Hematopoietic multipotent progenitor cell treated with erythropoietin and hydrocortisone succinate and interleukin-3 and kit ligand, for 17 days (in vitro differentiated cells): ENCODE data around the gene CORIN.
"Not testable (repeated sequence)": the region's sequence is repeated elsewhere in the genome, so short reads cannot be mapped to it uniquely, and the experiment has no call there.

Experiments used
- DNase-seq: peaks from one replicate; pipeline ENCODE4 v3.0.0-alpha.2; 2015; ENCODE audit warnings: low spot score

The CORIN gene

DNA sequence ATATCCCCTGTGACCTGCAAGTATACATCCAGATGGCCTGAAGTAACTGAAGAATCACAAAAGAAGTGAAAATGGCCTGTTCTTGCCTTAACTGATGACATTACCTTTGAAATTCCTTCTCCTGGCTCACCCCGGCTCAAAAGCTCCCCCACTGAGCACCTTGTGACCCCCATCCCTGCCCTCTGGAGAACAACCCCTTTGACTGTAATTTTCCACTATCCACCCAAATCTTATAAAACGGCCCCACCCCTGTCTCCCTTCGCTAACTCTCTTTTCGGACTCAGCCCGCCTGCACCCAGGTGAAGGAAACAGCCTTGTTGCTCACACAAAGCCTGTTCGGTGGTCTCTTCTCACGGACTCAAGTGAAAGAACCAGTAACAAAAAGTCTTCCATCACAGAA, 69.9 kb downstream of the CORIN start:
- DNase-seq: not testable (repeated sequence)

DNA sequence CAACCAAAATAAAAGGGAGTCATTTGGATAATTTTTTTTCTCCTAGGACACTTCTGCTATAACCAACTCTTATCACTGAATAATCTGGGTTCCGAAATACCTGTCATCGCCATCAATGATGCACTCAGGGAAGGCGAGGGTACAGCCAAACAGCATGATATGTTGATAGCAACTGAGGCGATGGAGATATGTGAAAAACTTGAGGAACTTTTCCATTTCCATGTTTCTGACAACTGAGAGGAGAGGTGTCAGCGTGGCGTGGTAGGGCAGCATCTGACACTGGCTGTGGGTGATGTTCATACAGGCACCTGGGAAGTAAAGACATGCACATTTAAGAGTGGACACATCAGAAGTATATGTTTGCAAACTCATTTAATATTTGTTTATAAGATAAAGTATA, 74.6 kb downstream of the CORIN start:
- no peak for DNase-seq

DNA sequence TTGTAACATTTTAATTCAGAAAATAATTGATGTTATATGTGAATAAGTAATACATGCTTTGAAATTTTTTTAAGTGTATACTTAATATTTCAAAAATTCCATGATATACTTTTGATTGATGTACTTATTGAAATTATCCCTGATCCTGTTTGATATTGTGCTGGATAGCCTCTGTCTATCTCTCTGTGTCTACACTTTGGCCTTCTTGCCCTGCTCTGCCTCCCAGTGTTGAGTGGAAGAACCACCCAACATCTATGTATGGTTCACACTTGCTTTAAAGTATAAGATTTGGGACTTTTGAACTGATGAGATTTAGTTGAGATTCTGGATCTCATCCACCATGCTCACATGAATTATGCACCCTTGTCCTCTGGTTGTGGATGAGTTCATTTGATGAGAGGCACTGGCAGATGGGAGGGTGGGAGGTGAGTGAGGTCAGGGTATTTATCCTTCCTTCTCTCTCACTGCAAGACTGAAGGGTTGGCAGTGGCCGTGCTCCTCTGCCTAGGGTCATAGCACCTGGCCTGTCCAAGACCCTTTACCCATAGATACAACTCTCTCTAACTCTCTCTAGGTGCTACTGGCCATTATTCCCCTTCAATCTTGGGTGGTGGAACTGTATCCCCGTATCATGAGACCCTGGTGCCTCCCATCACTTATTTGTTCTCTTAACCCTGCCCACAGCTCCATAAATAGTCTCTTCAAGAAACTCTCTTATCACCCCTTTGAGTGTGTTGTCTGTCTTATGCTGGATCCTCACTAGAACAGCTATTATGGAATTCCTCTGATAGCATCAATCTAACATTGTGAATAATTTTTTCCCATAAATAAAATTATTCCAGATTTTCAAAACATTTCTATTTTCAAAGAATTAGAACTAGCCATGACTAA, 75.2 kb downstream of the CORIN start:
- DNase-seq: no peak

DNA sequence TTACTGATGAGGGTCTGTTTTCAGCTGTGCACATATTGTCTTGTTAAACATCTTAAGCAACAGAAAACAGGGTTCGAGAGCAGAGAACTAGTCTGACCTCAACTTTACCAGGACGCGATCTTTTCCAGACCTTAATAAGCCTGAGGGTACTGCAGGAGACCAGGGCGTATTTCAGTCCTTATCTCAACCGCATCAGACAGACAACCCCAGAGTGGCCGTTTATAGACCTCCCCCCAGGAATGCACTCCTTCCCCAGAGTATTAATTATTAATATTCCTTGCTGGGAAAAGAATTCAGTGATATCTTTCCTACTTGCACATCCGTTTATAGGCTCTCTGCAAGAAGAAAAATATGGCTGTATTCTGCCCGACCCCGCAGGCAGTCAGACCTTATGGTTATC, 84.6 kb downstream of the CORIN start:
- not testable (repeated sequence) for DNase-seq

DNA sequence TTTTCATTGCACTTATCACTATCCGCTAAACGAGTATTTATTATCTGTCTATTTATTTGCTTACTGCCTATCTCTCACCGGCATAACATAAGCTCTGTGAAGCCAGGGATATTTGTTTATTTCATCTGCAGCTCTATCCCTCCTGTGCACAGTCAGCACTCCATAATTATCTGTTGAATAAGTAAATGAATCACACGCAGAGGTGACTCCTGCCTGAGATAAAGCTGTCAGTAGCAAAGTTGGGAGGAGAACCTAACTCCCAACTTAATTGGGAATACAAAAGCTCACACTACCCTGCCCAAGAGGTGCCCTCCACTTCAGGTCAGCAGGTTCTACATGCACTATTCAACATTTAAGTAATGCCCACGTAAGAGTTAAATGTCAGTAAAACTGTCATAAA, 85.7 kb downstream of the CORIN start:
- DNase-seq: no peak

DNA sequence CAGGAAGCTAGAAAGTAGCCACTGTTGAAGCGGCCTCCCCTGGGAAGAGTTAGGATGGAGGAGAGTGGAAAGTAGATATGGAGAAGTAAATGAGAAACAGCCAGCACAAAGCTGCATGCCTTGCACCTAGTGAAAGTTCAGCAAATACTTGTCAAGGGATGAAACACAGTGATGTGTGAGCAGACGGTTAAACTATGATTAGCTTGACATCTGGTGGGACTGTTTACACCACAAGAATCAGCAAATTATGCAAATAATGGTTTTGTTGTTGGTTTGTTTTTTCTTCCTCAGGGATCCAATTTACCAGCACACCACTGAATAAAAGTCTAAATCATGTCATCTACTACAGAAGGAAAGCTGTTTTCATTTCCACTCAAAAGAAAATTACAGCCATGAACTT, 87.1 kb downstream of the CORIN start:
- DNase-seq: no peak

DNA sequence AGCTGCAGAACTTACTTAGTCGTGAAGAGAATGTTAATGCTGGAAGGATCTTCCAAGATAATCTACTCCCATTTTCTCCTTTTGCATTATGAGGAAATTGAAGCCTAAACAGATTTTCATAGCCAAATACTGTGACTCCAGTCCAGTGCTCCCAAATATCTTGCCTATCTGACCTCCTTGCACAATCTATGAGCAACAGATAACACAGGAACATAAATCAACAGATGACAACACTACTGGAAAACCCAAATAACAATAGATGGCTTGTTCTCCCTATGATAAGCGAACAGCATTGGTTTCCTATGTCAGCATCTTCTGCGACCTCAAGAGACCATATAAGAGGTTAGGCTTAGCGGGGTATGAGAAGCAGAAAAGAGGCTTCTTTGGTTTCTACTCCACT, 88.0 kb downstream of the CORIN start:
- DNase-seq: no peak

DNA sequence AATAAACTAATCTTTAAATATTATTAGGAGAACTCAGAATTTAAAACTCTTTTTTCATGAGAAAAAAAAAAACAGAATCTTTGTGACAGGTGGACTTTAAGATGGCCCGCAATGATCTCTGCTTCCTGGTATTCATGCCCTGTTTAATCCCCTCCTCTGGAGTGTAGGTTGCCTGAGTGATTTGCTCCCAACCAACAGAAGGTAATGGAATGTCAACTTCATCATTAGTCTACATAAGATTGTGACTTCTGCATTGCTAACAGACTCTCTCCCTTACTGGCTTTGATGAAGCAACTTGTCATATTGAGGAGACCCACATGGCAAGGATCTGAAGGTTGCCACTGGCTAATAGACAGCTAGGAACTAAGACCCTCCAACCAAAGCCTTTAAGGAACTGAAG, 88.8 kb downstream of the CORIN start:
- DNase-seq: no peak

DNA sequence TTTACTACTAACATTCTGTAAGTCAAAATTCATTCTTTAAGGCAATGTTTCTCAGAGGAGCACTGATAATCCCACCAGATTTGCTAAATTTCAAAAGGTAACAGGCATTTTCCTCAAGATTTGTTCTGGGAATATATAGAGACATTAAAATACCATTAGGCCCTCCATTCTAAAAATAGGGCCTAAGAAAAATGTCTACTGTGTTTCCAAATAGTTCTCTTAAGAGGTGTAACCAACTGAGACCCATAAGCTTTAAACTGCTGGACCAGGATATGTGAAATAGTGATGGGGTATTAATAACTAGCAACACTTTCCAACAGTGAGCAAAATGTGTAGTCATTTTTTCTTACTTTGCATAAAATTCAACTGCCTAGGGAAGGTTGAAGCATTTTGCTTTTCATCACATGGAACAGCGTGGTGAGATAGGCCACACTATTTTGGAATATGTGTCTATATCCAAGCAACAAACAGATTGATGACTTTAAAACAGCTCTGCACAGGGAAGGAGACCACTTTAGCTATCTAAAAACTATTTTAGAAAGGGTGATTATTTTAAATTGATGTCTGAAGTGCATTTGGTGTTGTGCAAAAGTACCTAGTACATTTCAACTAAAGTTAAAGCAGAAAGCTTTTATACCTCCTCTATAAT, 89.9 kb downstream of the CORIN start:
- DNase-seq: no peak

DNA sequence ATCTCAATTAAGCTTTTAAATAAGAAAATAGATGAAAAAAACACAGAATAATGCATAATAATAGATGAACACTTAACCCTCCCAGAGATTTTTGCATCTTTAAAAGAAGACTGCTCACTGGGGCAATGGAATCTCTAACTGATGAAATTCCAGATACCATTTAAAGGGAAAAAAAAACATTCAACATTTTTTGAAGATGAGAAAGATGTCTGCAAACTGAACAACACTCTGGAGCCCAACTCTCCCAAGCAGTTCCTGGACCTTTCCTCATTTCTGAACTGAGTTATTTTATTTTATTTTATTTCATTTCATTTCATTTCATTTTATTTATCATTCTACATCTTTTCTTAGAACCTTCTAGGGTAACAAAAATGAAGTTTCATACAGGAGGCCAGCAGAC, 90.7 kb downstream of the CORIN start:
- DNase-seq: no peak

DNA sequence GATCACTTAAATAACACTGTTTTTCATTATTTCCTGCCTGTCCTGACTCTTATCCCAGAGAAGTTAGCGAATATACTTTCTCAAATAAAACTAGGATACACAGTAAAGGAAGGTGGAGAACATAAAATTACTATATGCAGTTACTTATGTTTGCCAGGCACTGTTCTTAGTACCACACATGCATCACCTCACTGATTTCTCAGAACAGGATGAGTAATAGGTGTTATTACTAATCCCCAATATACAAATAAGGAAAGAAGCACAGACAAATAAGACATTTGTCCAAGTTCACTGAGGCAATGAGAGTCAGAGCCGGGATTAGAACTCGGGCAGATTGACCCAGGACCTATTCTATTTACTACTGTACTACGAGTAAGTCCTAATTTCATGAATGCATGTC, 91.7 kb downstream of the CORIN start:
- no peak for DNase-seq

DNA sequence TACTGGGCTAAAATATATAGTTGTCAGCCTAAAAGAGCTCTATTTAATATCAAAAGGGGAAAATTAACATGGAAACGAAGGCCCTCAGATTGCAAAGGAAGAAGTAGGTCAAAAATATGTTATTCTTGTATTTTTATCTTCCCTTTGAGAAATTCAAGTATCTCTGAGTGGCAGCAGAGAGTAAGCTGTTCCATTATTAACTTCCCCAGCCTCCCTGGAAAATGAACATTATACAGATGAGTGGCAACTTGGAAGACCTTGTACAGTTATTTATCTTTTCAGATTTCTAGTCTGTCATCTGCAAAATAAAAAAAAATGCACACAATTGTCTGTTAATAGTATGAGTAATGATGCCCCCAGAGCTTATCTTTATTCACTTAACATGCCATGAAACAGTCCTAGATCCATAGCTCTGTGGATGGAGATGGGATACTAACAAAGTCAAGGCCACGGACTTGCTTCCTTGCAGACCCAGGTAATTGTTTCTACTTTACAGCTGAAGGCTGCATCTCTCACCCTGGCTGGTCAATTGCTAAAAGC, 93.0 kb downstream of the CORIN start:
- no peak for DNase-seq

DNA sequence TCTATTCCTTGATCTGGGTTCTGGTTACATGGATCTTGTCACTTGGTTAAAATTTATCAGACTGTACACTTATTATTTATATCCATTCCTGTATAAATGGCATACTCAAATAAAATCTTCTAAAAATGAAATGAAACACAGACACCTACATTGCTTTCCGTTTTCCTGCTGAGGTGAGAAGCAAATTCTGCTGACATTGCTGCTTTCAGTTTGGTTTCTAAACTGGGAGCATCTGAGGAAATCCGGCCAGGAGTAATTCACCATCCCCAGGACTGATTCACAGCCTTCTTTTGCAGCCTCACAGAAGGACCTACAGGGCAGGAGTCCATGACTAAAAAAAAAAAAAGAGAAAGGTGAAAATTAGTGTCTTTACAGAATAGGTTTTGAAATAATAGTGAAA, 93.6 kb downstream of the CORIN start:
- DNase-seq: no peak

DNA sequence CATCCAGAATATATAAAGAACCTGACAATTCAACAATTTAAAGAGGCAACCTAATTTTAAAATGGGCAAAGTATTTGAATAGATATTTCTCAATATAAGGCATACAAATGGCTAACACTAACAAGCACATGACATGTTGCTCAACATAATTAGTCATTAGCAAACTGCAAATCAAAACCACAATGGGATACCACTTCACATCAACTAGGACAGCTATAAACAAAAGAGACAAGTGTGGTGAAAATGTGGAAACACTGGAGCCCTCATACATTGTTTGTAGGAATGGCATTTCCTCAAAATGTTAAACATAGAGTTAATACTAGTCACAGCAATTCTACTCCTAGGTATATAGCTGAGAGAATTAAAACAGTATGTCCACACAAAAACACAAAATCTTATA, 96.7 kb downstream of the CORIN start:
- DNase-seq: no peak

DNA sequence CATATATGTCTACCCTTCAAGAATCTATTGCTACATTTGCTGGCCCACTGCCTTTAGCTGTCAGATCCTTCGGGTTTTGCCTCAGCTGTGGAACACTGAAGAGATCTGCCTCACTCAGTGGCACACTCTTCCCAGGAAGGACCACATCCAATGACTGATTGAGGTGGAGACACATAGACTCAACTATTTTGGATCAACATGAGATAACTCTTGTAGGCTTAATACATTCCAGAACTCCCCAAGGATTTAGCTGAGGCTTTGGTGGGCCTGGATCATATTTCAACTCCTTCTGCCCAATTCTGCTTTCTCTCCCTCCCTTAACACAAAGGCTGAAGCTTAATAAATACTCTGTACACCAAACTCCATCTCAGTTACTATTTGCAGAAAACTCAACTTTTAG, 100.5 kb downstream of the CORIN start:
- DNase-seq: no peak

DNA sequence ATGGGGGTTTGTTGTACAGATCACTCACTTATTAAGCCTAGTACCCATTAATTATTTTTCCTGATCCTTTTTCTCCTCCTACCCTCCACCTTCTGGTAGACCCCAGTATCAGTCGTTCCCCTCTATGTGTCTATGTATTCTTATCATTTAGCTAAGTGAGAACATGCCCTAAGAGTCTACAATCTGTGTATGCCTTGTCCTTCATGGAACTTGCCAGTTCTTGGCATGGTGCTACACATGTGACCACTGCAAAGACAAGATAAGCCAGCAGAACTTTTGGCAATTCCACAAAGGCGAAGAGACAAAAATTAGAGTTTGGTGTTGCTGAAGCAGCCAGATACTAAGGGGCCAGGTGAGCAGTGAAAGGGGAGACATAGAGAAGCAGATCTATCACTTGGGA, 101.3 kb downstream of the CORIN start:
- peak; percentile 14 for DNase-seq

DNA sequence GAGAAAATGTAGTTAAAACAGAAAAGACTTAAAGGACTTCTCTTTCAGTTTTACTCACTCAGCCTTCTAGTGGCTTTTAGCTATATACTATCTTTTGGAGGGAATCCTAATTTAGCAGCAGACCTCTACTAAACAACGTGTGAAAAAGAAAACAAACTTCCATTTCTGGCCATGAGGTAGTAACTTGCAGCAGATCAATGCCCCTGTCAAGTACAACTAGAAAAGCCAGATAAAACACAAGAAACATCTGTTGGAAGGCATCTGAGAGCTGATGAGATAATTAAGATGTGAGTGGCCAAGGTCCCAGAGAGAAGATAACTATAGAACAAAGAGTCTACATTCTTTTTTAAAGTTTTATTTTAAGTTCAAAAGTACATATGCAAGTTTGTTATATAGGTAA, 101.7 kb downstream of the CORIN start:
- DNase-seq: no peak

DNA sequence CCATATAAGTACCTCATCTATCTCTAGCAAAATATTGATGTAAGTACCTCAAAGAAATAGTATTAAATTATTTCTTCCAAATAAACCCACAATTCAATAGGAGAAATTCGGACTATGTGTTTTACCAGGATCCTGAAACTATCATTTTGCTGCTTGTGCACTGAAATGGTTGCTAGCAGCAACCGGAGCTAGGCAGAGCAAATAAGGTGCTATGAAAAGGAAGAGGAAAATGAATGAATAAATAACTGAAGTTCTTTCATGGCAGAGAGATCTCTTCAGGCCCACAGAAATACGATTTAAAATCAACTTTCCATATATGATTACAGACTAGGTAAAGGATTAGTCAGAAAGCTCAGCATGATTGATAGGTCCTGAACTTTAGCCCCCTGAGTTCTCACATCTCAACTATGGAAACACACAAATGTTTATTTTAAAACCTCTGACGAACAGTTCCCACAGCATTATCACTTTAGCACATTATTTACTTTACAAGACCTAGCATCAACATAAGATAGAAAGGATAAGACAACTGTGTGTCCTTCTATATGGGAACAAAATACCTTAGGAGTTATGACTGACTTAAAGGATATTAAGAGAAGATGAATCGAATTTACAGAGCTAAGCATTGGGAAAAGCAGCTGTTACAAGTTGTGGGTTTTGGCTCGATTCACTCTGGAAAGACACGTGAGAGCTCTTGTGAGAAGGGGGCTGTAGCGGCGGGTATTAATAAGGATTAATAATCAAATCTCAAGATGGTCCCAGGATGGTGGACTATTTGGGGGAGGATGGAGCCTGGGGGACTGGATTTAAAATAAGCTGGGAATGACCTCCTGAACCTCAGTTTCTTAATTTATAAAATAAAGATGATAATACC, 104.3 kb downstream of the CORIN start:
- no peak for DNase-seq

DNA sequence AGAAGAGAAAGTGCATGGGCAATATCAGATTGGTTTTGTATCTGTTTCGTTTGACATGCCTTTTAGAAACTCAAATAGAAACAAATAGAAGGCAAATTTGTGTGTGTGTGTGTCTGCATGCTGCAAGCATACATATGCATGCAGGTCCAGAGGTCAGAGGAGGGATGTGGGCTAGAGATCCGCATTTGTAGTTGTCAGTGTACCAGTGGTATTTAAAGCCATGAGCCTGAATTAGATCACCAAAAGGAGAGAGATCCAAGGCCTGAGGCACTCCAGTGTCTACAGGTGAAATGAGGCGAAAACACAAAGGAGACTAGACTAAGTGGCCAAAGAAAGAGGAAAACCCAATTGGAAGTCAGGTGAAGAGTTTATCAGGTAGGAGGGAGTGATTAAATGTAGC, 106.7 kb downstream of the CORIN start:
- no peak for DNase-seq

DNA sequence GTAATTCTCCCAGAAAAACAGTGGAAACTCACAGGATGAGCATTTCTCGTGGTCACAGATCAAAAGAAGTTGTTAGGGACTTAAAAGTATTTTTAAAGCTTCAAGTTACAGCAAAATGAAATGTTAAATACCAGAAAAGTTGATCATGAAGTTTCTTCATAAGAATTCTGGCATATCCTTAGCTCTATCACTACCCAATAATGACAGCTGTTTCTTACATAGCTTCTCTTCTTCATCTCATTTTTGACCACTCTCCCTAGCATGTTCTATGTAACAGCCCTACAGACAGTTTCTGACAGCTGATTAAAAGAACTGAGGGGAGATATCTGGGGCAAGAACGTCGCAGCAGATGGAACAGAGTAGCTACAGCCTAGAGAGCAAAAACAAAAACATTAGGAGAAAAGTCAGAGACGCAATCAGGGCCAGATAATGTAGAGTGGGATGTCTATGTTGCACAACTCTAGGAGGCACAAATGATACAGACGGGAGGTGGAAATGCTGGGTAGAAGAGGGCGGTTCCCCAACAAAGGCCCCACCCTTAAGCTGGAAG, 108.7 kb downstream of the CORIN start:
- no peak for DNase-seq

DNA sequence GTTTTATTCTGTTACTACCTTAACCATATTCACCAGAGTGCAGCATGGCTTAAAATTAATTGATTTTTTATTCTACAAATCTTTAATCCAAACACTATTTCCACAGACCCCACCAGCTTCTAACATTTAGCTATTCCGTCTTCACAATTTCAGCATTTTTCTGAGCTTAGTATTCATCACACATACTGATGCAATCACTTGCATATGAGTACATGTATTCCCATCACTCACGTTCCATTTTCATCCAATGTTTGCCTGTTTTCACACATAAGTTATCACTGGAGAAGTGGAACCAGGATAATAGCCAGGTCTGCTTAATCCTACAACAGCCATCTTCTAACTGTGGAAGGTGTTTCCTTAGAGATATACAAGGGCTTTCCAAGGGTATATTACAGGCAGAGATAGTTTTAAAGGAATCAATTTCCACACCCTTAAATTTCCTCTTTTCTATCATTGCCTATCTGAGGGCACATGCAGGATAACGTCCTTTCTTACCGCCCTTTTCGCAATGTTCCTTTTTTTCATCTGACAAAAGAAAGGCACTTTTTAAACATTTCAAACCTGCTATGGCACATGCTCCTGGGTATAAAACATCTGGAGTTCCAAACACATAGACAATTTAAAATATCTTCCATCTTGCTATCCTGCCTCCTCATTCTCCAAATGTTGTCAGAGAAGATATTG, 115.8 kb downstream of the CORIN start:
- no peak for DNase-seq

DNA sequence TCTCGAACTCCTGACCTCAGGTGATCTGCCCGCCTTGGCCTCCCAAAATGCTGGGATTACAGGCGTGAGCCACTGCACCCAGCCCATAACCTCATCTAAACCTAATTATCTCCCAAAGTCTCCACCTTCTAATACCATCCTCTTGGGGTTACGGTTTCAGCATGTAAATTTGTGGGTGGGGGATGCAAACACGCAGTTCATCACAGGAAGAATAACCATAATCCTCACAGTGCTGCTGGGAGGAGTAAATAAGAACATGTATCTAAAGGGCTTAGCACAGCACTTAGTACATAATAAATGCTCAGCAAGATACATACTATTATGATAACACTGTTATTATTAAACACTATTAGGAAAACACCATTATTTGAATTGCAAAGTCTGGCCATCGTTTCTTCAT, 116.4 kb downstream of the CORIN start:
- DNase-seq: no peak
